OCI-LY1 (cell line): ENCODE results near the gene CGB5.
A peak's percentile ranks its signal among the peaks of the same experiment; 100 is the strongest.

Source experiments
- H2AFZ ChIP-seq: fragments of 200-600 bp; sonication (generic), shearing (Covaris generic); 2 replicates; pipeline ENCODE4 v1.6.0; 2014; ENCODE audit warnings: antibody characterized with exemption, mild to moderate bottlenecking, low read length
- H3F3A ChIP-seq: fragments of 200-600 bp; sonication (generic), shearing (Covaris generic); 2 replicates; pipeline ENCODE4 v1.6.0; 2014; ENCODE audit warnings: mild to moderate bottlenecking, antibody characterized with exemption, low read length, moderate library complexity; ENCODE audit not compliant: insufficient read depth
- H3K27ac ChIP-seq: fragments of 200-600 bp; sonication (generic); 2 replicates; pipeline ENCODE4 v1.5.1; 2014; ENCODE audit warnings: low read length, mixed run types, mild to moderate bottlenecking, low read depth; ENCODE audit not compliant: poor library complexity, severe bottlenecking
- H3K27me3 ChIP-seq: fragments of 200-600 bp; sonication (generic); 2 replicates; pipeline ENCODE4 v1.6.0; 2014; ENCODE audit warnings: antibody characterized with exemption, mild to moderate bottlenecking, low read length, moderate library complexity; ENCODE audit not compliant: insufficient read depth
- H3K36me3 ChIP-seq: fragments of 200-600 bp; sonication (generic); 2 replicates; pipeline ENCODE4 v1.6.1; 2014; ENCODE audit warnings: mild to moderate bottlenecking, antibody characterized with exemption, low read length, moderate library complexity, mixed read lengths; ENCODE audit not compliant: insufficient read depth
- H3K4me1 ChIP-seq: fragments of 200-600 bp; sonication (generic); 2 replicates; pipeline ENCODE4 v1.5.1; 2014; ENCODE audit warnings: mild to moderate bottlenecking, low read length, moderate library complexity; ENCODE audit not compliant: insufficient read depth, severe bottlenecking
- H3K4me2 ChIP-seq: fragments of 200-600 bp; sonication (generic), shearing (Covaris generic); 2 replicates; pipeline ENCODE4 v1.6.1; 2014; ENCODE audit warnings: low read length
- H3K4me3 ChIP-seq: fragments of 200-600 bp; sonication (generic); 2 replicates; pipeline ENCODE4 v1.5.1; 2014; ENCODE audit warnings: low read length, low read depth, mild to moderate bottlenecking, mixed read lengths; ENCODE audit not compliant: poor library complexity, severe bottlenecking
- H3K79me2 ChIP-seq: fragments of 200-600 bp; shearing (Covaris generic); 2 replicates; pipeline ENCODE4 v1.6.1; 2016; ENCODE audit warnings: mixed run types, low read length, mixed read lengths; ENCODE audit not compliant: insufficient read depth
- H3K9ac ChIP-seq: fragments of 200-600 bp; sonication (generic), shearing (Covaris generic); 2 replicates; pipeline ENCODE4 v1.6.1; 2014; ENCODE audit warnings: mild to moderate bottlenecking, low read length, mixed read lengths
- H3K9me2 ChIP-seq: fragments of 200-600 bp; sonication (generic), shearing (Covaris generic); 2 replicates; pipeline ENCODE4 v1.6.1; 2014; ENCODE audit warnings: low read depth, mild to moderate bottlenecking, low read length, mixed read lengths
- H3K9me3 ChIP-seq: fragments of 200-600 bp; shearing (Covaris generic); 2 replicates; pipeline ENCODE4 v1.6.1; 2014; ENCODE audit warnings: low read length, mixed read lengths
- H4K20me1 ChIP-seq: fragments of 200-600 bp; sonication (generic), shearing (Covaris generic); 2 replicates; pipeline ENCODE4 v1.6.0; 2016; ENCODE audit warnings: mild to moderate bottlenecking, low read length; ENCODE audit not compliant: insufficient read depth
- EZH2 ChIP-seq: fragments of 200-600 bp; sonication (generic), shearing (Covaris generic); IDR thresholded peaks from 2 replicates; pipeline ENCODE4 v1.8.0; 2017; ENCODE audit warnings: borderline replicate concordance, mixed run types, mild to moderate bottlenecking, antibody characterized with exemption, low read length, moderate library complexity, mixed read lengths
- TF ChIP-seq, protein P1 (sequence below): fragments of 200-600 bp; sonication (generic), shearing (Covaris generic); IDR thresholded peaks from 2 replicates; pipeline ENCODE4 v1.5.1; 2017; ENCODE audit warnings: mild to moderate bottlenecking, antibody characterized with exemption, low read length, moderate library complexity, mixed read lengths

CGB5 gene

DNA sequence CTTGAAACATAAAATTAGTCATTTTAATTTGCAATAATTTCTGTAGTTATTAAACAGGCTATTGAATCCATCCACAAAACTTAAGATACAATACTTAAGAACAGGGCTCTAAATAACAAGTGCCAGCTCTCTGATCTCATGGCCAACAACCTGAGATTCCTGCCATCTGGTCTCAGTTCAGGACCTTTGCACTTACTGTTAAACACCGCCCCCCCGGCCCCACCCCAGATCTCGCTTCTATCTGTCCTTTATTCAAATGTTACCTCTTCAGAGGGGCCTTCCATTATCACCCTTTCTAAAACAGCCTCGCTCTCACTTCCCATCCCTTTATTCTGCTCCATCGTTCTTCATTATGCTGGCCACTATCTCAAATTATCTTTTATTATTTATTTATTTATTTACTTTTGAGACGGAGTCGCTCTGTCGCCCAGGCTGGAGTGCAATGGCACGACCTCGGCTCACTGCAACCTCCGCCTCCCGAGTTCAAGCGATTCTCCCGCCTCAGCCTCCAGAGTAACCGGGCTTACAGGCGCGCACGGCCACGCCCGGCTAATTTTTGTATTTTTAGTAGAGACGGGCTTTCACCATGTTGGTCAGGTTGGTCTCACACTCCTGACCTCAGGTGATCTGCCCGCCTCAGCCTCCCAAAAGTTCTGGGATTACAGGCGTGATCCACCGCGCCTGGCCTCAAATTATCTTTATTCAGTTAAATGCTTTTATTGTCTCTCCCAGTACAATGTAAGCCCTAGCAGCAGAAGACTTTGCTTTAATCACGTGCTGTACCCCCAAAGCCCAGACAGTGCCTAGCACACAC, 40.8 kb downstream of the CGB5 start:
- Histone ChIP-seq H3F3A (no peaks in the 10 kb centered on the region), H3K9me3 (no peaks in the 10 kb centered on the region), H3K4me3 (peak overlapping the region; percentile 95), H3K4me1 (peaks cover 23% of the 10 kb centered on the region), H4K20me1 (peaks cover 7% of the 10 kb centered on the region; the same call in 1 of the 2 replicates), H3K79me2 (peaks cover 34% of the 10 kb centered on the region), H3K9me2 (no peaks in the 10 kb centered on the region), H2AFZ (no peak overlapping the region), H3K27me3 (peaks cover 3% of the 10 kb centered on the region; the same call in 1 of the 2 replicates), H3K27ac (peak overlapping the region; percentile 58), H3K4me2 (peak overlapping the region; percentile 80), H3K9ac (peak overlapping the region; percentile 63), H3K36me3 (peaks cover 33% of the 10 kb centered on the region)
- TF ChIP-seq, protein P1, sequence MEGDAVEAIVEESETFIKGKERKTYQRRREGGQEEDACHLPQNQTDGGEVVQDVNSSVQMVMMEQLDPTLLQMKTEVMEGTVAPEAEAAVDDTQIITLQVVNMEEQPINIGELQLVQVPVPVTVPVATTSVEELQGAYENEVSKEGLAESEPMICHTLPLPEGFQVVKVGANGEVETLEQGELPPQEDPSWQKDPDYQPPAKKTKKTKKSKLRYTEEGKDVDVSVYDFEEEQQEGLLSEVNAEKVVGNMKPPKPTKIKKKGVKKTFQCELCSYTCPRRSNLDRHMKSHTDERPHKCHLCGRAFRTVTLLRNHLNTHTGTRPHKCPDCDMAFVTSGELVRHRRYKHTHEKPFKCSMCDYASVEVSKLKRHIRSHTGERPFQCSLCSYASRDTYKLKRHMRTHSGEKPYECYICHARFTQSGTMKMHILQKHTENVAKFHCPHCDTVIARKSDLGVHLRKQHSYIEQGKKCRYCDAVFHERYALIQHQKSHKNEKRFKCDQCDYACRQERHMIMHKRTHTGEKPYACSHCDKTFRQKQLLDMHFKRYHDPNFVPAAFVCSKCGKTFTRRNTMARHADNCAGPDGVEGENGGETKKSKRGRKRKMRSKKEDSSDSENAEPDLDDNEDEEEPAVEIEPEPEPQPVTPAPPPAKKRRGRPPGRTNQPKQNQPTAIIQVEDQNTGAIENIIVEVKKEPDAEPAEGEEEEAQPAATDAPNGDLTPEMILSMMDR: no peak
- TF ChIP-seq EZH2: no peak

DNA sequence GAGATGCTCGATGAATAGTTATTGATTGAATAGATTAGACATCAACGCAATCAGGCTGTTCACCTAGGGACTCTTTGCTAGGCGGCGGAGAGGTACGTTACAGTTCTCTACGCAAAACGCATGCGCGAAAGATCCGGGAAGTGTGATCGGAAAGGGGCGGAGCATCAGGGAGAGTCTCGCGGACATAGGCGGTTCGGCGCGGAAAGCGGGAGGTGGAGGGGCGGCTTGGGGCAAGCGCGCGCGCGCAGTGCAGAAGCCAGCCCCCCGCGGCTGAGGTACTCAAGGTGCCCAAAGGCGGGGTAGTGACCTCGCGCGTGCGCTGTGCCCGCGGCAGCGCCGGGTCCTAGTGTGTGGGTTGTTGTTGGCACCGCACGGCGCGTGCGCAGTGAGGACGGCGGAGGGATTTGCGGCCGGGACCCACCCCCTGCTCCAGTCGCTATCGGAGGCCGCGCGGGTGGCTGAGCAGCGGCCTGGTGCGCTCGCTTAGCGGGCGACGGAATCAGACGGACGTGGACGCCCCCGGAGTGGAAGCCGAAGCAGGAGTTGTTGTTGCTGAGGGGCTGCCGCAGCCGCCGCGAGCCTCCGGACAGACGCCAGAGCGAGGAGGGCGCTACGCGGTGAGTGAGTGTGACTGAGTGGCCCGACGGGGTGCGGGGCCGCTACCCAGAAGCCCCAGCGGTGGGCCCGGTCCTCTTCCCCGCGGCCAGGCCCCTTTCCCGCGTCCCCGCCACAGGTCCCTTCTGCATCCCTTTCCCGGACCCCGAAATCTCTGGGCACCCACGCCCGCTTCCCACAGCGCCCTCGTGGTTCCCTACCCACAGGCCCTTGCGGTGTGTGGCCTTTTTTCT, 41.6 kb downstream of the CGB5 start, which contains the start of gene SNRNP70:
Gene SNRNP70 (plus strand): TSS at position 432 of the 848 bp plus-strand sequence. CDS start 964 bp downstream, outside the sequence.
- Histone ChIP-seq H2AFZ (no peak within 1 kb of the TSS), H3K79me2 (peaks cover 37% of the 10 kb centered on the region), H3K36me3 (peaks cover 39% of the 10 kb centered on the region), H4K20me1 (peaks cover 7% of the 10 kb centered on the region; the same call in 1 of the 2 replicates), H3F3A (no peaks in the 10 kb centered on the region), H3K4me3 (peak within 1 kb of the TSS; percentile 95), H3K27ac (peak within 1 kb of the TSS; percentile 58), H3K27me3 (peaks cover 3% of the 10 kb centered on the region; the same call in 1 of the 2 replicates), H3K9me3 (no peaks in the 10 kb centered on the region), H3K4me2 (peak within 1 kb of the TSS; percentile 95), H3K9ac (peak within 1 kb of the TSS; percentile 98), H3K4me1 (peaks cover 23% of the 10 kb centered on the region), H3K9me2 (no peaks in the 10 kb centered on the region)
- no peak for TF ChIP-seq EZH2
- TF ChIP-seq, protein P1: no peak

DNA sequence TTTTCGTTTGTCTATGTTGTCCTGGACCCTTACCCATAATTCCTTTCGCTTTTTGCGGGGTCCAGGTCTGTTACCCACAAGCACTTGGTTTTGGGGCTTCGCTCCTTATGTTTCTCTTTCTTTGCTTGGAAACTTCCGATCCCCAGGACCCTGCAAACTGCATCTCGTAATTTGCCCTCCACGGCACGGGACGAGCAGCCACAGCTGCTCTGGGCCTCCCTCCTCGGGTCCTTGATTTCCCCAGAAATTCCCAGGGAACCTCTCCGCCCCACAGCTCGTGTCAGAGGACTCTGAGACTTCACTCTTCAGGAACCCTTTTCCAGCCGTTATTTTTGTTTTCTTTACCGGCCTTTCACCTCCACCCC, 42.2 kb downstream of the CGB5 start:
- H3K36me3 ChIP-seq: peaks cover 46% of the 10 kb centered on the region

More for the DNA sequence above, 42.2 kb downstream of the CGB5 start:
- Histone ChIP-seq H3K9me3 (no peaks in the 10 kb centered on the region), H3K9me2 (no peaks in the 10 kb centered on the region), H3K4me1 (peaks cover 23% of the 10 kb centered on the region), H3K4me3 (peak overlapping the region; percentile 95), H4K20me1 (peaks cover 9% of the 10 kb centered on the region; the same call in 1 of the 2 replicates), H3K79me2 (peaks cover 40% of the 10 kb centered on the region), H2AFZ (no peak overlapping the region), H3K27me3 (peaks cover 3% of the 10 kb centered on the region; the same call in 1 of the 2 replicates), H3F3A (no peaks in the 10 kb centered on the region), H3K27ac (peak overlapping the region; percentile 31), H3K9ac (peak overlapping the region; percentile 98), H3K4me2 (peak overlapping the region; percentile 95)
- TF ChIP-seq, protein P1: no peak
- no peak for TF ChIP-seq EZH2
